Body of pancreas (tissue), 4 donors: ENCODE results near the gene MTF1.

Experiments
- CTCF ChIP-seq, 7 experiments: fragments of 450-650 bp in 4 of 7; fragments of 200-600 bp in 3 of 7; sonication (generic) in 3 of 7; IDR thresholded peaks; one replicate each; pipeline ENCODE4 v1.5.1; 2016 to 2019; ENCODE audit warnings: antibody characterized with exemption in 7 of 7
- POLR2A ChIP-seq, 3 donors: fragments of 450-650 bp; IDR thresholded peaks; one replicate each; pipeline ENCODE4 v1.6.1; 2016; ENCODE audit warnings: antibody characterized with exemption in 3 of 3, mild to moderate bottlenecking in 2 of 3

GRCh38 chr1:37851262-37851661 lies 8.1 kb downstream of the MTF1 start:
- TF ChIP-seq CTCF (IDR thresholded peaks at IDR 0.05) (no peak), POLR2A (IDR thresholded peaks at IDR 0.05) (no peak)
